HG03159 (cell line): ENCODE results near the gene ZNF688.
"Not testable (repeated sequence)": the region's sequence is repeated elsewhere in the genome, so short reads cannot be mapped to it uniquely, and the experiment has no call there.

Experiments used
- ATAC-seq: cut with Tn5 transposase; IDR thresholded peaks from one replicate; pipeline ENCODE4 v1.9.1; 2021; ENCODE audit warnings: mild to moderate bottlenecking, moderate library complexity; ENCODE audit not compliant: unreplicated experiment

The ZNF688 gene

DNA sequence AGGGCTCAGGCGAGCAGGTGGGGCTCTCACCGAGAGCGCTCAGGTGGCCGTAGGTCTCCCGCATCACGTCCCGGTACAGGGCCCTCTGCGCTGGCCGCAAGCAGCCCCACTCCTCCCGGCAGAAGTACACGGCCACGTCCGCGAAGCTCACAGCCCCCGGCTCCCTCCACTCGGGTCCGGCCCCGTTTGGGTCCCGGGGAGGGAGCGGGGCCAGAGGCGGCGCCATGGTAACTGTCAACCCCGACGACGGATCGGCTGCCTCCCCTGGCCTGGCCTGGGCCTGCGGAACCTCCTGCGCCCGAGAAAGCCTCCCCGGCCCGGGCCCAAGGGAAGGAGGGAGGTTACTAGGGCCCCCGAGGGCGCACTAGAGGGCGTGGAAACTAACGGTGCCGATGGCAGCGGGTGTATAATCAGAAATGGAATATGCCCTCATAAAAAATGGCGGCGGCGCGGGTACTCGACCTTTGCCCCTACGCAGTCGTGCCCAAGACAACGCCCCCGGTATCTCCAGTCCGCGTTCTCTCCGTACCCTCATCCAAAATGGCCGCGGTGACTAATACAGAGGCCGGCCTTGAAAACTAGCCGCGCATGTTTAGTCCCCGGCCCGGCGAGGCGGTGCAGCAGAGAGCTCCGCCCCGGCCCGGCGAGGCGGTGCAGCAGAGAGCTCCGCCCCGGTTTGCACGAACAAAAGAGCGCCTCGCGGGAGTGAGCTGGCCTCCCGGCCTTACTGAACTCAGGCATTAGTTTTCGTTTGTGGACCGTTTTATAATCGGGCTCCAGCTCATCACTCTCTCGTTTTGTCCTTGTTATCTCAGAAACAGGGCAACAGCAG is 13.3 kb downstream of the ZNF688 start, which contains the start of gene ZNF764:
TSS of gene ZNF764 (minus strand) at position 418 of the 832 bp plus-strand sequence. CDS start at position 226, 192 bp downstream.
- ATAC-seq = peak; percentile 87

DNA sequence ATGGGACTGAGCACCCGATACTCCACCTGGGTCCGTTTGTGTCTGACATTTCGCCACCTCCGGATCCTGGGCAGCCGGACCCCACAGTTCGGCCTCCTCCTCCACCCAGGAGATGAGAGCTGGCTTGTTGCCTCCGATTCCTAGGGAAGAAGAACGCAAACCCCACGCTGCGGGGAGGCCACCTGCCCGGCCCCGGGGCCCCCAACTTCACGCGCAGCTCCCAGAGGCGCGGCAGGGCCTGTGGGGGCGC is 13.9 kb downstream of the ZNF688 start:
- no peak for ATAC-seq

DNA sequence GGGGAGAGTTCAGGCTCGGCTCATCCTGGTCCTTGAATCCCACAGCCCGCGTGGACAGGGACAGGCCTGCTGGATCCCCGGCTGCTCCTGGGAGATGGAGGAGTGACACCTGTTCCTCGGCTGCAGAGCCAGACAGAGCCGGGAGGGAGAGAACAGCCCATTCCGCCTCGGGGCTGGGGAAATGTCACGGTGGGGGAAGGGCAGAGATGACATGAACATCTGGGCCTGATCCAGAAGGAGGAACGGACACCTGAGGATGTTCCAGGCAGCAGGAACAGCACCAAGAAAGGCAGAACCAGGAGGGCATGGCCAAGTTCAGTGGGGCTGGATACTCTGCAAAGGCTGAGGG is 15.4 kb downstream of the ZNF688 start:
- no peak for ATAC-seq

DNA sequence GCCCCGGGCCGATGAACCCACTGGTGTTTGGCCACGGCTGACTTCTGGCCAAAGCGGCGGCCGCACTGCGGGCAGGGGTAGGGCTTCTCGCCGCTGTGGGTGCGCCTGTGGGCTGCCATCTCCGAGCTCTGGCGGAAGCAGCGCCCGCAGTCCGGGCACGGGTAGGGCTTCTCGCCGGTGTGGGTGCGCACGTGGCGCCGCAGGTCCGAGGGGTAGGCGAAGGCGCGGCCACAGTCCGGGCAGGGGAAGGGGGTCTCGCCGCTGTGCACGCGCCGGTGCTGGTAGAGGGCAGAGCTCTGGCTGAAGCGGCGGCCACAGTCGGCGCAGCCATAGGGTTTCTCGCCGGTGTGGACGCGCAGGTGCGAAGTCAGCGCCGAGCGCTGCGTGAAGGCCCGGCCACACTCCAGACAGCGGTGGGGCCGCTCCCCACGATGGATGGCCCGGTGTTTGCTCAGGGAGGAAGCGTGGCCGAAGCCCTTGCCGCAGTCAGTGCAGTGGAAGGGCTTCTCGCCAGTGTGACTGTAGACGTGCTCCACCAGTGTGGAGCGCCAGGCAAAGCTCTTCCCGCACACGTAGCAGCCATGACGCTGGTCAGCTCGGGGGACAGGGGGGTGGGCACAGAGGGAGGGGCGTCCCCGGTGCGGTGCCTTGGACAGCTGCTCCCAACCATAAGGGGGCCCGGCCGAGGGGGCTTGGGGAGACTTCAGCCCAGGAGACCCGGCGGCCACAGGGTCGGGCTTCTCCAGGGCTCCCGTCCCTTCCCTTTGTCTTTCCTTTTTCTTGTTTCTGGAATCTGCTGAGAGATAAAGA is 16.0 kb downstream of the ZNF688 start:
- no peak for ATAC-seq

DNA sequence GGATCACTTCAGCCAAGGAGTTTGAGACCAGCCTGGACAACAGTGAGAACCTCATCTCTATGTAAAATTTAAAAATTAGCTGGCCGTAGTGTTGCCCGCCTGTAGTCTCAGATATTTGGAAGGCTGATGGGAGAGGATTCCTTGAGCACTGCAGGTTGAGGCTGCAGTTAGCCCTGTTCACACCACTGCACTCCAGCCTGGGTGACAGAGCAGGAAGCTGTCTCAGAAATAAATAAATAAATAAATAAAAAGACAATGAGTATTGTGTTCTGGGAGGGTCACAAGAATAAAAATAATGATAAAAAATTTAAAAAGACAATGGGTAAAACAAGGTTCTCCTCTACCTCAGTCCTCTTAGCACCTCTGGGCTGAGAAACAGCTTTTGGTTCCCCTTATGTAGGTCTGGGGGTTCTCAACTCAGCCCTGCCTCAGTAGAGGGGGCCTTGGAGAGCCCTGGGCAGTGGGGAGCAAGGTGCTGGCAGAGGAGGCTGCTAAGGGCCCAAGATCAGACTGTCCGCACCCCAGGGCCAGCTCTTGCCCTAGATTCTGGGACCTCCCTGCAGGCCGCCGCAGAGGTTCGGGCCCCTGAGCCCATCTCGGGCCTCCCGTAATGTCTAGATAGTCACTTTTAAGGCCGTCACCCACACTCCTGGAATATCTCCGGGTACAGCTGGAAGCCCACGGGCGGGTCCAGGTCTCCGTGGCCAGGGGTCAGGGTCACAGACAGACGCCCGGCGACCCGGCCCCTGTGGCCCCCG is 16.8 kb downstream of the ZNF688 start:
- no peak for ATAC-seq

DNA sequence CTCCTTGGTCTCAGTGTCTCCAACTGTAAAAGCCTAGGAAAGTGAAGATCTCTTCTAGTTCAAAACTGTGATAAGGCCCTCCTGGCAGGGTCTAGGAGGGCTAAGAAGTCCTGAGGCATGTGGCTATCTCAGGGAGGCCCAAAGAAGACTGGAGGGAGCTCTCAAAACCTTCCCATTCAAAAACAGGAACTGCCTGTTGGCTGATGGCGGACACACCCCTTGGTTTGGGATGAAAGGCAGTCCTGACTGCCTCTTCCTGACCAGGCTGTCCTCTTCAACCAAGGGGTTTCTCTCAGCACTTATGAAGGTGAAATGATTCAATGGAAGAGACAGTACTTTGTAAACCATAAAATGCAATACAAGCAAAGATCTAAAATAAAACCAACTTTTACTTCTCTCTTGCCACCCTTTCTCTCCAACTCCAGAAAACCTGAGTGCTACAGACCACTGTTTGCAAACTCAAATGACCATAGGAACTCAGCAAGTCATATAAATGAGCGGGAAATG is 18.1 kb downstream of the ZNF688 start:
- no peak for ATAC-seq

DNA sequence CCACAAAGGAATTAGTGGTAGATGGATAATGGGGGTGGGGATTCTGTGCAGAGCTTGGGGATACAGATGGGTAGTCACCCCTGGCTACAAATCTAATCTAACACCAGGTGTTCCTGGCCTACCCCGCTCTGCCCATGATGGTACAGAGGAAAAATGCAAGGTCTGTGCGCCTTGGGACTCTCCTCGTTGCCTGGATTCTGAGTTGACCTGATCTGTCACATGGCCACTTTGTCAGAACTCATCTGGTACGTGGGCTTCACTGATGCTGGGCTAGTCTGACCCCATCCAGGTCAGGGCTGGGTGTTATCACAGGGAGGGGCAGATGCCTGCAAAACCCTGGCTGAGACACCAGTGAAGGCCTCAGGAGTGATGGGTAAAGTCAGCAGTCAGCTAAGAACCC is 18.6 kb downstream of the ZNF688 start:
- ATAC-seq = no peak

DNA sequence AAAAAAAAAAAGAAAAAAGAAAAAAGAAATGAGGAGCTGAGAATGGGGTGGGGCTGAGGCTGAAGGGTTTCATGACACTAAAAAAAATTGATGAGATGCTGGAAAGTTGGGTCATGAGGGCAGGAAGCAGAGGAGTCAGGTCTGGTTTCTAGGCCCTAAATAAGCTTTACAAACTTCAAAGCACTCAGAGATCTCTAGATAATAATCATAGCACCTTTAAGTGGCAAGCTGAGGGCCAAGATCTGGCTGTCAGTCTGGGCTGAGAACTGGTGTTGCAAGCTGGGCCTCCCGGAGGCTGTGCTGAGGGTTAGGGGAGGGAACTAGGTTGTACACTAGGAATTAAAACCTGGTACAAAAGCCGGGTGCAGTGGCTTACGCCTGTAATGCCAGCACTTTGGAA is 19.7 kb downstream of the ZNF688 start:
- ATAC-seq = no peak

DNA sequence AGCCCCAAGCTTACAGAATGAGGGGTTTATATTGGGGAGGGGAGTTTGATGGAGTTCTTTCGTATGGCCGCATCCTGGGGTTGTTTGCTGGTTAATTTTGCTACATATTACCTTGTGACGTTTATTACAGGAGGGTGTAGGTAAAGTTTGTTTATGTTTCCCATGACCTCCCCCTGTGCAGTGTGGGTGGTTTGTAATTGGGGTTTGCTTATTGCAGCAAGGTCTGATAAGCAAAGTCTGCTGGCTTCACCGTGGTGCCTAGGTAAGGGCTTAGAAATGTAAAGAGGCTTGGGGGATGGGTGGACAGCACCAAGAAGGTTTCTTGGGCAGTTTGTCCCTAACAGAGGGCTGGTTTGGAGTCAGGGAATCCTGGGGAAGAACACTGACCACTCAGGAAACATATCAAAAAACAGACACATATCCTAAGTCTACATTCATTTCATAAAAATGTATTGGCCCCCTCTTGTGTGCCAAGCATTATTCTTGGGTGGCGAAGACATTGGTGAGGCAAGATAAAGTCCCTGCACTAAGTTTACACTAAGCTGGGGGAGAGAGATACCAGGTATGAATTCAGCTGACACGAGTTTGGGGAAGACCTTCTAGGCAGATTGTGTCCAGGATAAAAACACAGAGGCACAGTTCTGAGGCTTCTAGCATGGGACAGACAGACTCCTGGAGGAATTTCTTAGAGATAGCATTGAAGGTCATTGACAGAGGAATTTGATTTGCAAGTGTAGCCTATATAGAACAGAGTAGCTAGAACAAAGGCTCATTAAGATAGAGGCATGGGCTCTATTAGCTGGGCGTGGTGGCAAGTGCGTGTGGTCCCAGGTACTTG is 22.9 kb downstream of the ZNF688 start:
- ATAC-seq = no peak

DNA sequence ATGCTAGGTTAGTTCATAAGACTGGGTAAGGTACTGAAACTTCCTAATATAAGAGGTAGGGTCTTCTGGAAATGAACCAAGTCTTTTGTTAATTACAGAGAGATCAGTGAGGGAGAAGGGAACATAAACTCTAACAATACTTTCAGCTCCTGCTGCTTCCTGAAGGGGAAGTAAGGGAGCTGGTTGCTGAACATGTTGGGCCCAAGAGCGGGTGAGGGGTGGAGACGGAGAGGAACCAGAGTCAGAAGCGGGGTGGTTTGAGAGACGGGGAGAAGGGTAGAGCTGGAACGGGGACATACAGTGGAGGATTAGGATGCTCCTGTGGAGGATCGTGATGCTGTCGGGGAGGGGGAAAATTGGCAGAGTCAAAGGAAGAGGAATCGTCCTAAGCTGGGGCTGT is 25.4 kb downstream of the ZNF688 start:
- ATAC-seq = no peak

DNA sequence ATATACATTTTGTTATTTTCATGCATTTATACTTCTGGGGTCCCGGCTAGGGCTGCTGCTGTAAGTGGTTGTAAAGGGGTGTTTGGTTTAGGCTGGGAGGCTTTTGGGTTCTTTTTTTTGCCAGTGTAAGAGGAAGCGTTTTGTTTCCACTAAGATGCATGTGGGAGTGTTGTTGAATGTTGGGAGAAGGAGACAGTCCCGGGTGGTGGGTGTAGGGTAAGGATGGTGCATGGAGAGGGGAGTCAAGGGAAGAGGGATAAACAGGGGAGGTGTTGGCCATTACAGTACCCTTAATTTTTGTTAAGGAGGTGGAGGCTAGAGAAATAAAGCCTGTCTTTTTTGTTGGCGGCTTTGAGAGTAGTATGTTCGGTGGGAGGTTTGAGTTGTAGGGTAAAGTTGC is 28.4 kb downstream of the ZNF688 start:
- no peak for ATAC-seq

DNA sequence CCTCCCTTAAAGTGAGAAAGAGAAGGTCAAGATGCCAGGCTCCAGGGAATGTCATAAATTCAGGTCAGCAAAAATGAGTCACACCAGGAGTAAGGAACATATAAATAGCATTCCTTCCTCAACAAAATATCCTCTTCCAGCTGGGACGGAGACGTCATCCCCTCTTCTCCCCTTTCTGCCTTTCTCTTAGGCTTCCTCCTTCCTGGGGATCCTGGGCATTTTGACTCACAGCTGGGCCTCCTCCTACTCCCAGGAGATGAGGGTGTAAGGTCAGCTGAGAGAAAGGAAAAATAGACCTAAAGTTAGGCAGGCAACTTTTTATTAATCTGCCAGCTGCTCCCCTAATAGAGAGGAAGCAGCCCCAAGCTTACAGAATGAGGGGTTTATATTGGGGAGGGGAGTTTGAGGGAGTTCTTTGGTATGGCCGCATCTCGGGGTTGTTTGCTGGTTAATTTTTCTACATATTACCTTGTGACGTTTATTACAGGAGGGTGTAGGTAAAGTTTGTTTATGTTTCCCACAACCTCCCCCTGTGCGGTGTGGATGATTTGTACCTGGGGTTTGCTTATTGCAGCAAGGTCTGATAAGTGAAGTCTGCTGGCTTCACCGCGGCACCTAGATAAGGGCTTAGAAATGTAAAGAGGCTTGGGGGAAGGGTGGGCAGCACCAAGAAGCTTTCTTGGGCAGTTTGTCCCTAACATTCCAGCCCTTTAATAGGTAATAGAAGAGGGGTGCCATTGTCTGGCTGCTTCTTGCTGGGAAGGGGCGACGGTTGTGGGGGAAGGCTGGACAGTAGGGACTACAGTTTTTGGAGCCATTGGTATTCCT is 29.8 kb downstream of the ZNF688 start:
- no peak for ATAC-seq

DNA sequence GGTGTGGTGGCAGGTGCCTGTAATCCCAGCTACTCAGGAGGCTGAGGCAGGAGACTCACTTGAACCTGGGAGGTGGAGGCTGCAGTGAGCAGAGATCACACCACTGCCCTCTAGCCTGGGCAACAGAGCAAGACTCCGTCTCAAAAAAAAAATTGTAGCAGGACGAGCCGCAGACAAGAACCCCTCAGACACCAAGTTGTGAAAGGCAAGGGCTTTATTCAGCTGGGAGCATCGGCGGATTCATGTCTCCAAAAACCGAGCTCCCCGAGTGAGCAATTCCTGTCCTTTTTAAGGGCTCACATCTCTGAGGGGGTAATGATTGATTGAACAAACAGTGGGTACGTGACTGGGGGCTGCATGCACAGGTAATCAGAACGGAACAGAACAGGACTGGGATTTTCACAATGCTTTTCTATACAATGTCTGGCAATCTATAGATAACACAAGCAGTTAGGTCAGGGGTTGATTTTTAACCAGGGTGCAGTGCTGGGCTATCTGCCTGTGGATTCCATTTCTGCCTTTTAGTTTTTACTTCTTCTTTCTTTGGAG is 30.5 kb downstream of the ZNF688 start:
- not testable (repeated sequence) for ATAC-seq

DNA sequence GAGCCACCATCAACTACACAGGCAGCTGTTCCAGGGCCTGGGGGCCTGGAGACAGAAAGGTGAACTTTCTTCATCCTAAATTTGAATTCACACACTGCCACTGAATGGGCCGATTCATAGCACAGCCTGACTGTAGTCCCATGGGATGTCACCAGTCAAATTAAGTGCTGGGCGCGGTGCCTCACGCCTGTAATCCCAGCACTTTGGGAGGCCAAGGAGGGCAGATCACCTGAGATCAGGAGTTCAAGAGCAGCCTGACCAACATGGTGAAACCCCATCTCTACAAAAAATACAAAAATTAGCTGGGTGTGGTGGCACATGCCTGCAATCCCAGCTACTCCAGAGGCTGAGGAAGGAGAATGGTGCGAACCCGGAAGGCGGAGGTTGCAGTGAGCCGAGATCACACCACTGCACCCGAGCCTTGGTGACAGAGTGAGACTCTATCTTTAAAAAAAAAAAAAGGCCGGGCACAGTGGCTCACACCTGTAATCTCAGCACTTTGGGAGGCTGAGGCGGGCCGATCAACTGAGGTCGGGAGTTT is 31.5 kb downstream of the ZNF688 start:
- ATAC-seq = not testable (repeated sequence)

DNA sequence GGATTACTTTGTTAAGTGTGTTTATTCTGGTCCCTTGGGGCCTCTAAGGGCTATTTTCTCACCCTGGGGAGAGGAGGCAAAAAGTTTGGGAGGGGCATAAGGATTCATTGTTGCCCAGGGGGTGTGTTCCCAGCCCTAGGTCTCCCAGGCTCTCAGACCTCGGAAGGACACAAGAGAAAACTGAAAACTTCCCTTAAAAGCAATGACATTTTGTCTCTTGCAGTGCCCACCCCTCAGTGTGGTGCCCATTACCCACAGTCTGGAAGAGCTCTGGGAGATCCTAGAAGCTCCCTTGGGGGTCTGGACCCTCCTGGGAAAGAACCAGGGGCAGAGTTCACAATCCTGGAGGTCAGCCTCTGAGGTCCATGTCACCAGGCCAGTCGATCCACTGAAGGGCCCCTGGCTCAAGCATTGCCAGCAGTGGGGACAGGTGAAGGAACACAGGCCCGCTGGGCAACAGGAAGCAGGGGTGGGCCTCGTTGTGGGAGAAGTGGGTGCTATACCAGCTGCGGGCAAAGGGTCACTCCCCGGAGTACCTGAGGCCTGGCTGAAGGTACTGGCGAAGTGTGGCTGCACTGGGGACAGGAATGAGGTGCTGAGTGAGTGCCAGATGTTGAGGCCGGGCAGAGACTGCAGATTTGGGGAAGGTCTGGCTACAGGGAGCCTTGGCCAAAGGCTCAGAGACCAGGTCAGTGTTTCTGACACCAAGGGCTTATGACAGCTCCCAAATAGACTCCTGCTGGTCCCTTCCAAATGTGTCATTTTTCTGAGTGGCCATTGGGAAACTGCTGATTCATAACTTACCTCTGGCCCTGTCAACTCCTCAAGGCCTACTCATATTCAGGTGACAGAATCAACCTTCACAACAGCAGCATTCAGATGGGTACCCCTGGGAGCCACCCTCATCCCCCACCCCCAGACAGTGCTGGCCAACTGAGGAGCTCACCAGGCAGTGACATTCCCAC is 32.2 kb downstream of the ZNF688 start:
- ATAC-seq = no peak

DNA sequence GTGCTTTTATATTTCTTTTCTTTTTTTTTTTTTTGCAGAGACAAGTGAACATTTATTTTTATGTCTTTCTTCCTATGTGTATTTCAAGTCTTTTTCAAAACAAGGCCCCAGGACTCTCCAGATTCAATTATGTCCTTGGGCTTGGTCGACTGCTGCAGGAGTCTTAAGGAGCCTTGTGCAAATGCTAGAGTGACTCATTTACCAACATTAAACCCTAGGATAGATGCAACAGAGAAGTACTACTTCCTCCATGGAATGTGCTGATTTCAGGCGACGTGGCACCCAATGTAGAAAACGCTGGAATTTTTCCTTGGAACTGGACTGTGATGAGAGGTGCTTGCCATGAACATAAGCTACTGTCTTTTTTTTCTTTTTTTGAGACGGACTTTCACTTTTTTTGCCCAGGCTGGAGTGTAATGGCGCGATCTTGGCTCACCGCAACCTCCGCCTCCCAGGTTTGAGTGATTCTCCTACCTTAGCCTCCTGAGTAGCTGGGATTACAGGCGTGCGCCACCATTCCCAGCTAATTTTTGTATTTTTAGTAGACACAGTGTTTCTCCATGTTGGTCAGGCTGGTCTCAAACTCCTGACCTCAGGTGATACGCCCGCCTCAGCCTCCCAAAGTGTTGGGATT is 35.0 kb downstream of the ZNF688 start:
- ATAC-seq = not testable (repeated sequence)

DNA sequence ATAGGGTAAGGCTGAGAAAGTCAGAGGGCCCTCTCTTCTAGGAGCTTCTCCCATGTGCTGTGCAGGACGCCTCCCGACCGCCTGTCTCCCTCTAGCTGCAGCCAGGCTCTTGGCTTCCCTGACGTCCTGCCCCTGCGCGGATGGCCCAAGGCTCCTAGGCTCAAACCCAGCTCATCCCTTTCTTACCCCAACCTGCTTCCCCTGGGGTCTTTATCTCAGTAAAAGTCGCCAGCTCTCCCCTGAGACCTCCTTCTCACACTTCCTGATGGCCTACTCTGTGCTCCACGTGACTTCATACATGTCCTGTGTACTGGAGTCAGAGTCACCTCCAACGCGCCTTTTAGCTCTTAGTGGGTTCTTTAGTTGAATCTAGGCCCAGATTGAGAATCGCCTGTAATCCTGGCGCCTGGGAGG is 35.7 kb downstream of the ZNF688 start:
- ATAC-seq = no peak
